ENCODE data around the gene TMEM132C. TPM values are rescaled to one million over a fixed set of nuclear protein-coding genes. Genes with fewer than 3 reads are reported as not detected.

TMEM132C gene
- total and polyA plus RNA-seq, 2 of the 8 experiments (the other 6 are each of a cell fraction or from before 2014, with no cell fraction given): 0.23 to 0.76 TPM

DNA sequence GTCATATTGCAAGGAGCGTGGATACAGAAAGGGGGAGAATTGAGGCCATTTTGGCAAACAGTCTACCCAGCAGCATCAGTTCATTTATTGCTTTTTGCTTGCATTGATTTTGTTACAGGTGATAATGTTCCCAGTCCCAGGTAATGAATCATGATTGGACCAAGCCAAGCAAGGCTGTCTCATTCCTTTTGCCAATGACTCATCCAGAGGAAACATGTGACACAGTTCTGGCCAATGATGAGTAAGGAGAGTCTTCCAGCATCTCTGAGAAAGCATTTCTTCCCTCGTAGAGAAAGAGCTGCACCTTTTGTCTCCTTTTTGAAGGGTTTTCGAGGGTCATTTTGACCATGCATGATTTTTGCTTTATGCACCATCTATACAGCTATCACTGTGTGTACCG is 488.6 kb downstream of the TMEM132C start (continued):
- TF ChIP-seq EZH2 (IDR thresholded peaks at IDR 0.05; ENCODE audit: low read depth, low read length, severe bottlenecking): no peak
- no peak for TF ChIP-seq RFX5 (IDR thresholded peaks at IDR 0.05; ENCODE audit: borderline replicate concordance, low read depth, low read length)
- no peak for TF ChIP-seq BACH1 (IDR thresholded peaks at IDR 0.05; ENCODE audit: low read length)
- TF ChIP-seq CREB1 (IDR thresholded peaks at IDR 0.05): no peak
- TF ChIP-seq, protein P1, sequence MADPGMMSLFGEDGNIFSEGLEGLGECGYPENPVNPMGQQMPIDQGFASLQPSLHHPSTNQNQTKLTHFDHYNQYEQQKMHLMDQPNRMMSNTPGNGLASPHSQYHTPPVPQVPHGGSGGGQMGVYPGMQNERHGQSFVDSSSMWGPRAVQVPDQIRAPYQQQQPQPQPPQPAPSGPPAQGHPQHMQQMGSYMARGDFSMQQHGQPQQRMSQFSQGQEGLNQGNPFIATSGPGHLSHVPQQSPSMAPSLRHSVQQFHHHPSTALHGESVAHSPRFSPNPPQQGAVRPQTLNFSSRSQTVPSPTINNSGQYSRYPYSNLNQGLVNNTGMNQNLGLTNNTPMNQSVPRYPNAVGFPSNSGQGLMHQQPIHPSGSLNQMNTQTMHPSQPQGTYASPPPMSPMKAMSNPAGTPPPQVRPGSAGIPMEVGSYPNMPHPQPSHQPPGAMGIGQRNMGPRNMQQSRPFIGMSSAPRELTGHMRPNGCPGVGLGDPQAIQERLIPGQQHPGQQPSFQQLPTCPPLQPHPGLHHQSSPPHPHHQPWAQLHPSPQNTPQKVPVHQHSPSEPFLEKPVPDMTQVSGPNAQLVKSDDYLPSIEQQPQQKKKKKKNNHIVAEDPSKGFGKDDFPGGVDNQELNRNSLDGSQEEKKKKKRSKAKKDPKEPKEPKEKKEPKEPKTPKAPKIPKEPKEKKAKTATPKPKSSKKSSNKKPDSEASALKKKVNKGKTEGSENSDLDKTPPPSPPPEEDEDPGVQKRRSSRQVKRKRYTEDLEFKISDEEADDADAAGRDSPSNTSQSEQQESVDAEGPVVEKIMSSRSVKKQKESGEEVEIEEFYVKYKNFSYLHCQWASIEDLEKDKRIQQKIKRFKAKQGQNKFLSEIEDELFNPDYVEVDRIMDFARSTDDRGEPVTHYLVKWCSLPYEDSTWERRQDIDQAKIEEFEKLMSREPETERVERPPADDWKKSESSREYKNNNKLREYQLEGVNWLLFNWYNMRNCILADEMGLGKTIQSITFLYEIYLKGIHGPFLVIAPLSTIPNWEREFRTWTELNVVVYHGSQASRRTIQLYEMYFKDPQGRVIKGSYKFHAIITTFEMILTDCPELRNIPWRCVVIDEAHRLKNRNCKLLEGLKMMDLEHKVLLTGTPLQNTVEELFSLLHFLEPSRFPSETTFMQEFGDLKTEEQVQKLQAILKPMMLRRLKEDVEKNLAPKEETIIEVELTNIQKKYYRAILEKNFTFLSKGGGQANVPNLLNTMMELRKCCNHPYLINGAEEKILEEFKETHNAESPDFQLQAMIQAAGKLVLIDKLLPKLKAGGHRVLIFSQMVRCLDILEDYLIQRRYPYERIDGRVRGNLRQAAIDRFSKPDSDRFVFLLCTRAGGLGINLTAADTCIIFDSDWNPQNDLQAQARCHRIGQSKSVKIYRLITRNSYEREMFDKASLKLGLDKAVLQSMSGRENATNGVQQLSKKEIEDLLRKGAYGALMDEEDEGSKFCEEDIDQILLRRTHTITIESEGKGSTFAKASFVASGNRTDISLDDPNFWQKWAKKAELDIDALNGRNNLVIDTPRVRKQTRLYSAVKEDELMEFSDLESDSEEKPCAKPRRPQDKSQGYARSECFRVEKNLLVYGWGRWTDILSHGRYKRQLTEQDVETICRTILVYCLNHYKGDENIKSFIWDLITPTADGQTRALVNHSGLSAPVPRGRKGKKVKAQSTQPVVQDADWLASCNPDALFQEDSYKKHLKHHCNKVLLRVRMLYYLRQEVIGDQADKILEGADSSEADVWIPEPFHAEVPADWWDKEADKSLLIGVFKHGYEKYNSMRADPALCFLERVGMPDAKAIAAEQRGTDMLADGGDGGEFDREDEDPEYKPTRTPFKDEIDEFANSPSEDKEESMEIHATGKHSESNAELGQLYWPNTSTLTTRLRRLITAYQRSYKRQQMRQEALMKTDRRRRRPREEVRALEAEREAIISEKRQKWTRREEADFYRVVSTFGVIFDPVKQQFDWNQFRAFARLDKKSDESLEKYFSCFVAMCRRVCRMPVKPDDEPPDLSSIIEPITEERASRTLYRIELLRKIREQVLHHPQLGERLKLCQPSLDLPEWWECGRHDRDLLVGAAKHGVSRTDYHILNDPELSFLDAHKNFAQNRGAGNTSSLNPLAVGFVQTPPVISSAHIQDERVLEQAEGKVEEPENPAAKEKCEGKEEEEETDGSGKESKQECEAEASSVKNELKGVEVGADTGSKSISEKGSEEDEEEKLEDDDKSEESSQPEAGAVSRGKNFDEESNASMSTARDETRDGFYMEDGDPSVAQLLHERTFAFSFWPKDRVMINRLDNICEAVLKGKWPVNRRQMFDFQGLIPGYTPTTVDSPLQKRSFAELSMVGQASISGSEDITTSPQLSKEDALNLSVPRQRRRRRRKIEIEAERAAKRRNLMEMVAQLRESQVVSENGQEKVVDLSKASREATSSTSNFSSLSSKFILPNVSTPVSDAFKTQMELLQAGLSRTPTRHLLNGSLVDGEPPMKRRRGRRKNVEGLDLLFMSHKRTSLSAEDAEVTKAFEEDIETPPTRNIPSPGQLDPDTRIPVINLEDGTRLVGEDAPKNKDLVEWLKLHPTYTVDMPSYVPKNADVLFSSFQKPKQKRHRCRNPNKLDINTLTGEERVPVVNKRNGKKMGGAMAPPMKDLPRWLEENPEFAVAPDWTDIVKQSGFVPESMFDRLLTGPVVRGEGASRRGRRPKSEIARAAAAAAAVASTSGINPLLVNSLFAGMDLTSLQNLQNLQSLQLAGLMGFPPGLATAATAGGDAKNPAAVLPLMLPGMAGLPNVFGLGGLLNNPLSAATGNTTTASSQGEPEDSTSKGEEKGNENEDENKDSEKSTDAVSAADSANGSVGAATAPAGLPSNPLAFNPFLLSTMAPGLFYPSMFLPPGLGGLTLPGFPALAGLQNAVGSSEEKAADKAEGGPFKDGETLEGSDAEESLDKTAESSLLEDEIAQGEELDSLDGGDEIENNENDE (IDR thresholded peaks at IDR 0.05; ENCODE audit: insufficient replicate concordance, low read length): no peak
- TF ChIP-seq TAF1 (IDR thresholded peaks at IDR 0.05; ENCODE audit: low read depth, low read length): no peak
- no peak for TF ChIP-seq ZNF274 (IDR thresholded peaks at IDR 0.05; ENCODE audit: borderline replicate concordance, extremely low read depth, low read length)
